IMR-90 (cell line): ENCODE measurements around the gene STAC.

ENCODE experiments used
- FOS ChIP-seq: fragments of 150-350 bp; IDR thresholded peaks from 2 replicates; pipeline ENCODE4 v1.6.1; 2016; ENCODE audit warnings: low read depth, low read length
- MAFK ChIP-seq: IDR thresholded peaks from 2 replicates; pipeline ENCODE4 v1.6.1; 2012; ENCODE audit warnings: low read depth, low read length, improper control_type of control experiment
- MXI1 ChIP-seq: IDR thresholded peaks from 2 replicates; pipeline ENCODE4 v1.6.1; 2012; ENCODE audit warnings: low read depth, mild to moderate bottlenecking, low read length, moderate library complexity, borderline replicate concordance
- POLR2A ChIP-seq: IDR thresholded peaks from 2 replicates; pipeline ENCODE4 v1.6.1; 2012; ENCODE audit warnings: mild to moderate bottlenecking, low read depth, low read length
- RAD21 ChIP-seq: IDR thresholded peaks from 2 replicates; pipeline ENCODE4 v1.6.1; 2012; ENCODE audit warnings: low read length, improper control_type of control experiment
- RCOR1 ChIP-seq: IDR thresholded peaks from 2 replicates; pipeline ENCODE4 v1.6.1; 2012; ENCODE audit warnings: mild to moderate bottlenecking, low read length, improper control_type of control experiment; ENCODE audit not compliant: insufficient replicate concordance
- SMC3 ChIP-seq: fragments of 150-350 bp; IDR thresholded peaks from 2 replicates; pipeline ENCODE4 v1.6.1; 2016; ENCODE audit warnings: low read depth, mild to moderate bottlenecking, antibody characterized with exemption, low read length, moderate library complexity
- TF ChIP-seq, protein P1 (sequence below): conservative IDR thresholded peaks from 2 replicates; pipeline ENCODE4 v1.5.1; 2012; ENCODE audit warnings: mild to moderate bottlenecking, low read depth, low read length, improper control_type of control experiment
- TF ChIP-seq, protein P2 (sequence below): fragments of 150-350 bp; IDR thresholded peaks from 2 replicates; pipeline ENCODE4 v1.6.1; 2017; ENCODE audit warnings: mild to moderate bottlenecking, antibody characterized with exemption, low read length, low read depth
- TF ChIP-seq, protein P3 (sequence below): fragments of 150-350 bp; IDR thresholded peaks from 2 replicates; pipeline ENCODE4 v1.6.1; 2016; ENCODE audit warnings: low read depth, mild to moderate bottlenecking, low read length, moderate library complexity, borderline replicate concordance

DNA sequence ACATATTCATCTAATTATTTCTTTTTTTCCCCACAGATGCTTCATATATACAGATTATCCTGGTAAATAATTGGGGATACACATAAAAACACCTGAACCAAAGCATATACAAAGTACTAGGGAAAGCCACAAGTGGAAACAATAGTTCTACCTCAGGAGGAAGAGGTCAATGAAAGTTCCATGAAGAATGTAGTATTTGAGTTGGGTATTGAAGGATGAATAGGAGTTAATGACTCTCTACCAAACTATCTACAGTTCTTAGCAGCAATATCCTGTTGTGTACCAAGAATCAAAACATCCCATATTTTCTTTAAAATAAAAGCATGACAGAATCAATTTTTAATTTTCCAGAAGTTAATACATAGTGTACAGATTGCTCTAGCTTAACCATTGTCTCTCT, 78.9 kb downstream of the STAC start:
- TF ChIP-seq MAFK (no peak), POLR2A (no peak), RCOR1 (no peak), MXI1 (no peak), SMC3 (no peak), FOS (no peak), RAD21 (no peak)
- TF ChIP-seq, protein P1, sequence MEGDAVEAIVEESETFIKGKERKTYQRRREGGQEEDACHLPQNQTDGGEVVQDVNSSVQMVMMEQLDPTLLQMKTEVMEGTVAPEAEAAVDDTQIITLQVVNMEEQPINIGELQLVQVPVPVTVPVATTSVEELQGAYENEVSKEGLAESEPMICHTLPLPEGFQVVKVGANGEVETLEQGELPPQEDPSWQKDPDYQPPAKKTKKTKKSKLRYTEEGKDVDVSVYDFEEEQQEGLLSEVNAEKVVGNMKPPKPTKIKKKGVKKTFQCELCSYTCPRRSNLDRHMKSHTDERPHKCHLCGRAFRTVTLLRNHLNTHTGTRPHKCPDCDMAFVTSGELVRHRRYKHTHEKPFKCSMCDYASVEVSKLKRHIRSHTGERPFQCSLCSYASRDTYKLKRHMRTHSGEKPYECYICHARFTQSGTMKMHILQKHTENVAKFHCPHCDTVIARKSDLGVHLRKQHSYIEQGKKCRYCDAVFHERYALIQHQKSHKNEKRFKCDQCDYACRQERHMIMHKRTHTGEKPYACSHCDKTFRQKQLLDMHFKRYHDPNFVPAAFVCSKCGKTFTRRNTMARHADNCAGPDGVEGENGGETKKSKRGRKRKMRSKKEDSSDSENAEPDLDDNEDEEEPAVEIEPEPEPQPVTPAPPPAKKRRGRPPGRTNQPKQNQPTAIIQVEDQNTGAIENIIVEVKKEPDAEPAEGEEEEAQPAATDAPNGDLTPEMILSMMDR = no peak
- TF ChIP-seq, protein P2, sequence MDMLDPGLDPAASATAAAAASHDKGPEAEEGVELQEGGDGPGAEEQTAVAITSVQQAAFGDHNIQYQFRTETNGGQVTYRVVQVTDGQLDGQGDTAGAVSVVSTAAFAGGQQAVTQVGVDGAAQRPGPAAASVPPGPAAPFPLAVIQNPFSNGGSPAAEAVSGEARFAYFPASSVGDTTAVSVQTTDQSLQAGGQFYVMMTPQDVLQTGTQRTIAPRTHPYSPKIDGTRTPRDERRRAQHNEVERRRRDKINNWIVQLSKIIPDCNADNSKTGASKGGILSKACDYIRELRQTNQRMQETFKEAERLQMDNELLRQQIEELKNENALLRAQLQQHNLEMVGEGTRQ = no peak
- TF ChIP-seq, protein P3, sequence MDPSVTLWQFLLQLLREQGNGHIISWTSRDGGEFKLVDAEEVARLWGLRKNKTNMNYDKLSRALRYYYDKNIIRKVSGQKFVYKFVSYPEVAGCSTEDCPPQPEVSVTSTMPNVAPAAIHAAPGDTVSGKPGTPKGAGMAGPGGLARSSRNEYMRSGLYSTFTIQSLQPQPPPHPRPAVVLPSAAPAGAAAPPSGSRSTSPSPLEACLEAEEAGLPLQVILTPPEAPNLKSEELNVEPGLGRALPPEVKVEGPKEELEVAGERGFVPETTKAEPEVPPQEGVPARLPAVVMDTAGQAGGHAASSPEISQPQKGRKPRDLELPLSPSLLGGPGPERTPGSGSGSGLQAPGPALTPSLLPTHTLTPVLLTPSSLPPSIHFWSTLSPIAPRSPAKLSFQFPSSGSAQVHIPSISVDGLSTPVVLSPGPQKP = no peak
